HepG2 (cell line): ENCODE measurements around the gene FAF1. TPM values are rescaled to one million over a fixed set of nuclear protein-coding genes. Genes with fewer than 3 reads are reported as not detected.

Experiments used
- ADNP ChIP-seq: sonication (generic); formaldehyde crosslinking; IDR thresholded peaks from 2 replicates; pipeline ENCODE4 v1.4.0; 2020; ENCODE audit warnings: missing genetic modification reagents
- HMG20B ChIP-seq: conservative IDR thresholded peaks from 2 replicates; pipeline ENCODE4 v1.6.1; 2016; ENCODE audit warnings: missing genetic modification reagents, missing compliant biosample characterization
- NAIF1 ChIP-seq: sonication (generic); formaldehyde crosslinking; IDR thresholded peaks from 2 replicates; pipeline ENCODE4 v1.5.0; 2020; ENCODE audit warnings: mild to moderate bottlenecking, missing genetic modification reagents, borderline replicate concordance
- NKX3-1 ChIP-seq: sonication (generic); formaldehyde crosslinking; IDR thresholded peaks from 2 replicates; pipeline ENCODE4 v1.5.0; 2020; ENCODE audit warnings: missing genetic modification reagents
- RBFOX2 ChIP-seq: fragments of 200-400 bp; formaldehyde crosslinking; IDR thresholded peaks from 2 replicates; pipeline ENCODE4 v1.6.1; 2017; ENCODE audit warnings: low read depth, mild to moderate bottlenecking, low read length
- RFXAP ChIP-seq: sonication (generic); formaldehyde crosslinking; IDR thresholded peaks from 2 replicates; pipeline ENCODE4 v1.4.0; 2020; ENCODE audit warnings: missing genetic modification reagents, borderline replicate concordance
- SETDB1 ChIP-seq: sonication (generic); formaldehyde crosslinking; IDR thresholded peaks from 2 replicates; pipeline ENCODE4 v1.5.1; 2020; ENCODE audit warnings: missing genetic modification reagents, mild to moderate bottlenecking, borderline replicate concordance
- SMARCE1 ChIP-seq: fragments of 450-650 bp; IDR thresholded peaks from 2 replicates; pipeline ENCODE4 v1.6.1; 2017; ENCODE audit warnings: borderline replicate concordance
- SNRNP70 ChIP-seq: fragments of 200-400 bp; formaldehyde crosslinking; IDR thresholded peaks from 2 replicates; pipeline ENCODE4 v1.6.1; 2017; ENCODE audit warnings: mild to moderate bottlenecking, low read depth, low read length, moderate library complexity
- ZNF124 ChIP-seq: sonication (generic); formaldehyde crosslinking; IDR thresholded peaks from 2 replicates; pipeline ENCODE4 v1.4.0; 2020; ENCODE audit warnings: missing genetic modification reagents
- ZNF282 ChIP-seq: fragments of 450-650 bp; IDR thresholded peaks from 2 replicates; pipeline ENCODE4 v1.6.1; 2018; ENCODE audit not compliant: partially characterized antibody
- ZNF317 ChIP-seq: sonication (generic); formaldehyde crosslinking; IDR thresholded peaks from 2 replicates; pipeline ENCODE4 v1.5.0; 2020; ENCODE audit warnings: mild to moderate bottlenecking, missing genetic modification reagents
- ZNF644 ChIP-seq: IDR thresholded peaks from 2 replicates; pipeline ENCODE4 v1.6.1; 2016; ENCODE audit warnings: low read depth
- ZSCAN20 ChIP-seq: sonication (generic); formaldehyde crosslinking; IDR thresholded peaks from 2 replicates; pipeline ENCODE4 v1.4.0; 2020; ENCODE audit warnings: missing genetic modification reagents, mild to moderate bottlenecking, borderline replicate concordance
- ZSCAN30 ChIP-seq: sonication (generic); formaldehyde crosslinking; IDR thresholded peaks from 2 replicates; pipeline ENCODE4 v1.5.0; 2020; ENCODE audit warnings: mild to moderate bottlenecking, missing genetic modification reagents
- polyA plus RNA-seq, 8 experiments: library from polyadenylated mRNA; depleted of rRNA in 3 of 8; stranded (reverse) in 7 of 8; unstranded in 1 of 8; fragments of >200 nt; fragmentation: Illumina TruSeq in 4 of 8; extraction: Trizol in 4 of 8; gene quantifications; 2 replicates each; pipeline versions ENCODE4 v1.2.1 to v1.2.3, GENCODE V29; 2011 to 2016; ENCODE audit warnings: low read depth in 4 of 8, missing spikeins in 1 of 8, mixed read lengths in 1 of 8; ENCODE audit not compliant: insufficient read depth in 1 of 8
- total RNA-seq, 5 experiments: library from RNA; depleted of rRNA; stranded (reverse); fragments of >200 nt; fragmentation: Illumina TruSeq; extraction: Trizol; gene quantifications; 2 replicates each; pipeline ENCODE4 v1.2.3, GENCODE V29; 2016; ENCODE audit warnings: low read depth in 1 of 5
- TF ChIP-seq, protein P1 (sequence below), 2 experiments: sonication (generic) in 1 of 2; formaldehyde crosslinking in 1 of 2; IDR thresholded peaks; 2 replicates each; pipeline versions ENCODE4 v1.6.1 to v1.9.0; 2014 to 2022; ENCODE audit warnings: antibody characterized with exemption in 1 of 2, borderline replicate concordance in 1 of 2, inconsistent platforms in 1 of 2, low read depth in 1 of 2, missing genetic modification reagents in 1 of 2
- TF ChIP-seq, protein P2 (sequence below): sonication (generic); formaldehyde crosslinking; IDR thresholded peaks from 2 replicates; pipeline ENCODE4 v1.4.0; 2020; ENCODE audit warnings: mild to moderate bottlenecking, missing genetic modification reagents
- TF ChIP-seq, protein P3 (sequence below): sonication (generic); formaldehyde crosslinking; IDR thresholded peaks from 2 replicates; pipeline ENCODE4 v1.5.0; 2020; ENCODE audit warnings: mild to moderate bottlenecking, low read depth, missing genetic modification reagents, borderline replicate concordance
- TF ChIP-seq, protein P4 (sequence below): sonication (generic); formaldehyde crosslinking; IDR thresholded peaks from 2 replicates; pipeline ENCODE4 v1.8.0; 2022; ENCODE audit warnings: mild to moderate bottlenecking, missing genetic modification reagents, moderate library complexity

FAF1 gene
- total and polyA plus RNA-seq, 2 of the 13 experiments (the other 11 are each of a cell fraction or from before 2014, with no cell fraction given): 19.4 to 63.3 TPM

DNA sequence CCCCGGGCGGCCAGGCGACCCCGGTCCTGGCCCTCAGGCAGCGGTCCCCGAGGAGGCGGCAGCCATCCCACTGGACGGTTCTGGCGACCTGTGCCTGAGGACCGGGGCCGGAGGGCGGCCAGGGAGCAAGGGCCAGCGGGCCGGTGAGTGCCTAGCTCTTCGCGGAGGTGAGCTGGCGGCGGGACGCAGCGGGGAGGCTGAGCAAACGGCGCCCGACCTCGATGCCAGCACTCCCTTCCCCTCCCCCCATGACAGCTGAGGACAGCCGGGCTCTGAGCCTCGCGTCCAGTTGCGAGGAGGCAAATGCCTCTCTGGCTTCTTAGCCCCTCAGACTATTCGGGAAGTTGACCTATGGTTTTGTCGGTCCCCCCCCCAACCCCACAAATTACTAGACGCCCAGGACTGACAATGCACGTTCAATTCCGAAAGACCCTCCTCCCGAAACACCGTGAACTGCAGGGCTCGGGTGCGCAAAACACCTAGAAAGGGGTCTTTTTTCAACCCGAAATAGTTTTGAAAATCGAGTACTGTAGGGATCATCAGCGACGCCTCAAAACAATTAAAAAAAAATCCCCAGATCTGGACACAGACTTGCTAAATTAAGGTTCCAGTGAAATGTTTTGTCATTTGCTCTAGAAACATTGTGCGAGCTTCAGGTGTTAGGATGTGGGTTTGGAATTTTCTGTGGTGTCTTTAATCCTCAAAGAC lies 18.2 kb upstream of the FAF1 start (continued):
- TF ChIP-seq ZNF644 (CRISPR knock-in tag) (no peak), RFXAP (no peak), ZNF282 (no peak), ADNP (CRISPR knock-in tag) (no peak), NAIF1 (CRISPR knock-in tag) (no peak), ZSCAN30 (CRISPR knock-in tag) (no peak; the same call in 1 of the 2 replicates), RBFOX2 (peak; percentile 90), NKX3-1 (CRISPR knock-in tag) (0 out of 2 replicates have a peak, but pooled peaks have one; percentile 10), ZNF124 (CRISPR knock-in tag) (no peak), ZSCAN20 (CRISPR knock-in tag) (no peak), SETDB1 (CRISPR knock-in tag) (no peak), ZNF317 (CRISPR knock-in tag) (no peak), HMG20B (CRISPR knock-in tag) (no peak), SMARCE1 (no peak), SNRNP70 (no peak)
- TF ChIP-seq, protein P1, sequence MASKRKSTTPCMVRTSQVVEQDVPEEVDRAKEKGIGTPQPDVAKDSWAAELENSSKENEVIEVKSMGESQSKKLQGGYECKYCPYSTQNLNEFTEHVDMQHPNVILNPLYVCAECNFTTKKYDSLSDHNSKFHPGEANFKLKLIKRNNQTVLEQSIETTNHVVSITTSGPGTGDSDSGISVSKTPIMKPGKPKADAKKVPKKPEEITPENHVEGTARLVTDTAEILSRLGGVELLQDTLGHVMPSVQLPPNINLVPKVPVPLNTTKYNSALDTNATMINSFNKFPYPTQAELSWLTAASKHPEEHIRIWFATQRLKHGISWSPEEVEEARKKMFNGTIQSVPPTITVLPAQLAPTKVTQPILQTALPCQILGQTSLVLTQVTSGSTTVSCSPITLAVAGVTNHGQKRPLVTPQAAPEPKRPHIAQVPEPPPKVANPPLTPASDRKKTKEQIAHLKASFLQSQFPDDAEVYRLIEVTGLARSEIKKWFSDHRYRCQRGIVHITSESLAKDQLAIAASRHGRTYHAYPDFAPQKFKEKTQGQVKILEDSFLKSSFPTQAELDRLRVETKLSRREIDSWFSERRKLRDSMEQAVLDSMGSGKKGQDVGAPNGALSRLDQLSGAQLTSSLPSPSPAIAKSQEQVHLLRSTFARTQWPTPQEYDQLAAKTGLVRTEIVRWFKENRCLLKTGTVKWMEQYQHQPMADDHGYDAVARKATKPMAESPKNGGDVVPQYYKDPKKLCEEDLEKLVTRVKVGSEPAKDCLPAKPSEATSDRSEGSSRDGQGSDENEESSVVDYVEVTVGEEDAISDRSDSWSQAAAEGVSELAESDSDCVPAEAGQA (IDR thresholded peaks at IDR 0.05; ENCODE audit: low read depth): no peak
- TF ChIP-seq, protein P1 (CRISPR knock-in tag; IDR thresholded peaks at IDR 0.05; ENCODE audit: borderline replicate concordance): no peak
- TF ChIP-seq, protein P2, sequence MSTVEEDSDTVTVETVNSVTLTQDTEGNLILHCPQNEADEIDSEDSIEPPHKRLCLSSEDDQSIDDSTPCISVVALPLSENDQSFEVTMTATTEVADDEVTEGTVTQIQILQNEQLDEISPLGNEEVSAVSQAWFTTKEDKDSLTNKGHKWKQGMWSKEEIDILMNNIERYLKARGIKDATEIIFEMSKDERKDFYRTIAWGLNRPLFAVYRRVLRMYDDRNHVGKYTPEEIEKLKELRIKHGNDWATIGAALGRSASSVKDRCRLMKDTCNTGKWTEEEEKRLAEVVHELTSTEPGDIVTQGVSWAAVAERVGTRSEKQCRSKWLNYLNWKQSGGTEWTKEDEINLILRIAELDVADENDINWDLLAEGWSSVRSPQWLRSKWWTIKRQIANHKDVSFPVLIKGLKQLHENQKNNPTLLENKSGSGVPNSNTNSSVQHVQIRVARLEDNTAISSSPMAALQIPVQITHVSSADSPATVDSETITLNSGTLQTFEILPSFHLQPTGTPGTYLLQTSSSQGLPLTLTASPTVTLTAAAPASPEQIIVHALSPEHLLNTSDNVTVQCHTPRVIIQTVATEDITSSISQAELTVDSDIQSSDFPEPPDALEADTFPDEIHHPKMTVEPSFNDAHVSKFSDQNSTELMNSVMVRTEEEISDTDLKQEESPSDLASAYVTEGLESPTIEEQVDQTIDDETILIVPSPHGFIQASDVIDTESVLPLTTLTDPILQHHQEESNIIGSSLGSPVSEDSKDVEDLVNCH (CRISPR knock-in tag): no peak
- TF ChIP-seq, protein P3, sequence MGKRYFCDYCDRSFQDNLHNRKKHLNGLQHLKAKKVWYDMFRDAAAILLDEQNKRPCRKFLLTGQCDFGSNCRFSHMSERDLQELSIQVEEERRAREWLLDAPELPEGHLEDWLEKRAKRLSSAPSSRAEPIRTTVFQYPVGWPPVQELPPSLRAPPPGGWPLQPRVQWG (CRISPR knock-in tag): no peak
- TF ChIP-seq, protein P4, sequence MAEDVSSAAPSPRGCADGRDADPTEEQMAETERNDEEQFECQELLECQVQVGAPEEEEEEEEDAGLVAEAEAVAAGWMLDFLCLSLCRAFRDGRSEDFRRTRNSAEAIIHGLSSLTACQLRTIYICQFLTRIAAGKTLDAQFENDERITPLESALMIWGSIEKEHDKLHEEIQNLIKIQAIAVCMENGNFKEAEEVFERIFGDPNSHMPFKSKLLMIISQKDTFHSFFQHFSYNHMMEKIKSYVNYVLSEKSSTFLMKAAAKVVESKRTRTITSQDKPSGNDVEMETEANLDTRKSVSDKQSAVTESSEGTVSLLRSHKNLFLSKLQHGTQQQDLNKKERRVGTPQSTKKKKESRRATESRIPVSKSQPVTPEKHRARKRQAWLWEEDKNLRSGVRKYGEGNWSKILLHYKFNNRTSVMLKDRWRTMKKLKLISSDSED (CRISPR knock-in tag): no peak
